H1 (cell line): ENCODE measurements around the gene IL36A. TPM values are rescaled to one million over a fixed set of nuclear protein-coding genes. Genes with fewer than 3 reads are reported as not detected.

Source experiments
- BCL11A ChIP-seq, 2 experiments: IDR thresholded peaks; one replicate each; pipeline ENCODE4 v1.6.1; 2011; ENCODE audit warnings: low read depth in 2 of 2, low read length in 2 of 2, mild to moderate bottlenecking in 2 of 2
- CEBPB ChIP-seq: IDR thresholded peaks from 2 replicates; pipeline ENCODE4 v1.6.1; 2012; ENCODE audit warnings: low read depth, low read length
- CHD7 ChIP-seq: fragments of 300-600 bp; sonication (generic); IDR thresholded peaks from 2 replicates; pipeline ENCODE4 v1.7.1; 2012; ENCODE audit warnings: low read length, moderate library complexity, mild to moderate bottlenecking, inconsistent platforms; ENCODE audit not compliant: insufficient replicate concordance
- EP300 ChIP-seq, 2 experiments: IDR thresholded peaks; 1 replicate in 1 of 2; 2 replicates in 1 of 2; pipeline ENCODE4 v1.6.1; 2011 to 2012; ENCODE audit warnings: low read depth in 2 of 2, low read length in 2 of 2, mild to moderate bottlenecking in 2 of 2, borderline replicate concordance in 1 of 2, inconsistent platforms in 1 of 2, moderate library complexity in 1 of 2
- GABPA ChIP-seq: IDR thresholded peaks from 2 replicates; pipeline ENCODE4 v1.6.1; 2011; ENCODE audit warnings: mild to moderate bottlenecking, low read length, moderate library complexity, borderline replicate concordance; ENCODE audit not compliant: insufficient read depth
- HDAC6 ChIP-seq: IDR thresholded peaks from one replicate; pipeline ENCODE4 v1.7.1; 2012; ENCODE audit warnings: low read depth, mild to moderate bottlenecking, inconsistent platforms, low read length, moderate library complexity
- JUN ChIP-seq: IDR thresholded peaks from 2 replicates; pipeline ENCODE4 v1.6.1; 2011; ENCODE audit warnings: low read depth, mild to moderate bottlenecking, improper control_type of control experiment, low read length
- POLR2A ChIP-seq, 2 experiments: IDR thresholded peaks; 1 replicate in 1 of 2; 2 replicates in 1 of 2; pipeline ENCODE4 v1.6.1; 2011; ENCODE audit warnings: low read depth in 2 of 2, low read length in 2 of 2, mild to moderate bottlenecking in 2 of 2; ENCODE audit errors: control extremely low read depth in 1 of 2
- RBBP5 ChIP-seq: IDR thresholded peaks from 2 replicates; pipeline ENCODE4 v1.7.1; 2012; ENCODE audit warnings: low read depth, mild to moderate bottlenecking, inconsistent platforms, low read length, moderate library complexity, borderline replicate concordance
- SIX5 ChIP-seq: IDR thresholded peaks from 2 replicates; pipeline ENCODE4 v1.6.1; 2011; ENCODE audit warnings: mild to moderate bottlenecking, low read depth, low read length
- SP1 ChIP-seq: IDR thresholded peaks from 2 replicates; pipeline ENCODE4 v1.6.1; 2011; ENCODE audit warnings: low read depth, low read length
- SP2 ChIP-seq: IDR thresholded peaks from 2 replicates; pipeline ENCODE4 v1.6.1; 2012; ENCODE audit warnings: mild to moderate bottlenecking, low read length, inconsistent platforms
- TAF1 ChIP-seq: IDR thresholded peaks from 2 replicates; pipeline ENCODE4 v1.6.1; 2011; ENCODE audit warnings: mild to moderate bottlenecking, low read depth, low read length
- TEAD4 ChIP-seq: IDR thresholded peaks from 2 replicates; pipeline ENCODE4 v1.6.1; 2012; ENCODE audit warnings: low read depth, low read length, inconsistent platforms, mixed read lengths
- polyA plus RNA-seq, 7 experiments: library from polyadenylated mRNA; depleted of rRNA in 3 of 7; stranded (reverse) in 5 of 7; unstranded in 2 of 7; fragments of >200 nt in 5 of 7; fragments of 200-250 nt in 2 of 7; gene quantifications; 1 replicate in 5 of 7; 2 replicates in 1 of 7; 4 replicates in 1 of 7; pipeline versions ENCODE4 v1.2.1 to v1.2.3, GENCODE V29; 2011 to 2013; ENCODE audit warnings: missing spikeins in 2 of 7, mixed read lengths in 2 of 7
- total RNA-seq: library from RNA; stranded (reverse); fragmentation: NEBNext Ultra II Directional; extraction: Animal tissue kit (Norgen Biotek cat#: 25700); gene quantifications from 2 replicates; pipeline ENCODE4 v1.2.1, GENCODE V29; 2021

Gene IL36A
- total and polyA plus RNA-seq, 2 of the 8 experiments (the other 6 are each of a cell fraction or from before 2014, with no cell fraction given): not detected

- TF ChIP-seq CHD7 (no peak), GABPA (no peak), SIX5 (no peak), TAF1 (no peak), BCL11A (IDR thresholded peaks at IDR 0.05; ENCODE audit: low read depth in 2 of 2, low read length in 2 of 2) (no peak), RBBP5 (no peak), SP2 (no peak), CEBPB (no peak), EP300 (IDR thresholded peaks at IDR 0.05; ENCODE audit: borderline replicate concordance in 1 of 2, low read depth in 2 of 2, low read length in 2 of 2) (no peak), POLR2A (IDR thresholded peaks at IDR 0.05; ENCODE audit: control extremely low read depth in 1 of 2, low read depth in 2 of 2, low read length in 2 of 2) (no peak), HDAC6 (no peak), SP1 (no peak), TEAD4 (no peak), JUN (no peak)
Observed at GRCh38 chr2:113021312-113021711, 16.1 kb downstream of the IL36A start (continued).
